Adrenal gland (tissue), 12 donors: ENCODE measurements around the gene TMEM63C. TPM values are rescaled to one million over a fixed set of nuclear protein-coding genes. Genes with fewer than 3 reads are reported as not detected.

Source experiments
- DNase-seq, 7 donors: peaks; one replicate each; pipeline ENCODE4 v3.0.0-alpha.2; 2019 to 2020
- H3K27ac ChIP-seq, 5 donors: fragments of 200-600 bp; sonication (generic) in 4 of 5; 1 replicate in 3 of 5; 2 replicates in 2 of 5; pipeline versions ENCODE4 v1.5.1 to v1.8.0; 2016 to 2020; ENCODE audit warnings: mild to moderate bottlenecking in 1 of 5
- H3K27me3 ChIP-seq: fragments of 200-600 bp; 2 replicates; pipeline ENCODE4 v1.8.0; 2021
- H3K36me3 ChIP-seq, 2 donors: fragments of 200-600 bp; replicated peaks in 1 of 2; 1 replicate in 1 of 2; 2 replicates in 1 of 2; pipeline versions ENCODE4 v1.5.1 to v1.8.0; 2018 to 2022
- H3K4me1 ChIP-seq, 2 donors: fragments of 200-600 bp; replicated peaks in 1 of 2; 1 replicate in 1 of 2; 2 replicates in 1 of 2; pipeline versions ENCODE4 v1.5.1 to v1.8.0; 2018 to 2021
- H3K4me3 ChIP-seq, 4 donors: fragments of 200-600 bp; sonication (generic) in 3 of 4; one replicate each; pipeline ENCODE4 v1.5.1; 2016 to 2018
- H3K9me3 ChIP-seq, 3 donors: fragments of 200-600 bp; sonication (generic) in 1 of 3; replicated peaks in 1 of 3; 1 replicate in 2 of 3; 2 replicates in 1 of 3; pipeline versions ENCODE4 v1.5.1 to v1.8.0; 2016 to 2021
- POLR2A ChIP-seq, 2 donors: fragments of 450-650 bp; IDR thresholded peaks; one replicate each; pipeline ENCODE4 v1.6.1; 2017; ENCODE audit warnings: antibody characterized with exemption in 2 of 2, mild to moderate bottlenecking in 2 of 2, moderate library complexity in 1 of 2
- WGBS, 4 donors: extraction: QIAGEN DNeasy Blood & Tissue Kit in 2 of 4; methylation state at CpG; one replicate each; pipeline versions ENCODE4 v1.1.5 to v1.1.7; 2013 to 2017; 5-methylcytosine and 5-hydroxymethylcytosine counted together
- intact Hi-C, 2 donors: fragments of 100-400 bp; cut with DNase I; formaldehyde crosslinking; loops; one replicate each; pipeline versions ENCODE4 v1.14.1 to v1.15.0; 2022 to 2023
- polyA plus RNA-seq, 3 donors: library from polyadenylated mRNA; stranded (reverse); fragments of 200-250 nt in 2 of 3; fragments of 350-450 nt in 1 of 3; fragmentation: Illumina TruSeq in 1 of 3; extraction: RNeasy Lipid Tissue Mini Kit (QIAGEN cat#74804) in 1 of 3; gene quantifications; one replicate each; pipeline ENCODE4 v1.2.3, GENCODE V29; 2013 to 2014
- total RNA-seq, 9 donors: library from RNA; depleted of rRNA in 4 of 9; stranded (reverse); fragments of >200 nt in 4 of 9; fragments of 120-200 nt in 1 of 9; fragmentation: NEBNext Ultra II Directional in 1 of 9; extraction: Animal tissue kit (Norgen Biotek cat#: 25700) in 1 of 9; gene quantifications; one replicate each; pipeline versions ENCODE4 v1.1.0 to v1.2.4, GENCODE V29; 2013 to 2023
- TF ChIP-seq, protein P1 (sequence below), 6 experiments: fragments of 450-650 bp in 4 of 6; fragments of 200-600 bp in 2 of 6; sonication (generic) in 1 of 6; IDR thresholded peaks; 1 replicate in 5 of 6; 2 replicates in 1 of 6; pipeline versions ENCODE4 v1.5.1 to v1.8.0; 2016 to 2021; ENCODE audit warnings: antibody characterized with exemption in 6 of 6, mild to moderate bottlenecking in 2 of 6, moderate library complexity in 1 of 6
- donor health status: healthy with polysubstance abuse.
- donor health status: Bipolar disorder and iron deficiency.
- donor health status: DM: yes; HTN: yes; CAD: no.
- donor health status: DM: no; HTN: no; CAD: no.
- donor health status: DM: no; HTN: no; CAD: no.
- donor health status: DM: yes; HTN: yes; CAD: no.

The TMEM63C gene
- total and polyA plus RNA-seq, 12 donors: 2.7 to 21.2 (median 8.3) TPM

GRCh38 chr14:77206877-77207389 lies 25.3 kb downstream of the TMEM63C start:
- Histone ChIP-seq H3K27ac (peak overlapping the region in 1 of 5 donors; percentile 38), H3K4me3 (no peak overlapping the region), H3K4me1 (no peaks in the 10 kb centered on the region), H3K36me3 (no peaks in the 10 kb centered on the region), H3K27me3 (no peaks in the 10 kb centered on the region), H3K9me3 (no peaks in the 10 kb centered on the region)
- TF ChIP-seq, protein P1, sequence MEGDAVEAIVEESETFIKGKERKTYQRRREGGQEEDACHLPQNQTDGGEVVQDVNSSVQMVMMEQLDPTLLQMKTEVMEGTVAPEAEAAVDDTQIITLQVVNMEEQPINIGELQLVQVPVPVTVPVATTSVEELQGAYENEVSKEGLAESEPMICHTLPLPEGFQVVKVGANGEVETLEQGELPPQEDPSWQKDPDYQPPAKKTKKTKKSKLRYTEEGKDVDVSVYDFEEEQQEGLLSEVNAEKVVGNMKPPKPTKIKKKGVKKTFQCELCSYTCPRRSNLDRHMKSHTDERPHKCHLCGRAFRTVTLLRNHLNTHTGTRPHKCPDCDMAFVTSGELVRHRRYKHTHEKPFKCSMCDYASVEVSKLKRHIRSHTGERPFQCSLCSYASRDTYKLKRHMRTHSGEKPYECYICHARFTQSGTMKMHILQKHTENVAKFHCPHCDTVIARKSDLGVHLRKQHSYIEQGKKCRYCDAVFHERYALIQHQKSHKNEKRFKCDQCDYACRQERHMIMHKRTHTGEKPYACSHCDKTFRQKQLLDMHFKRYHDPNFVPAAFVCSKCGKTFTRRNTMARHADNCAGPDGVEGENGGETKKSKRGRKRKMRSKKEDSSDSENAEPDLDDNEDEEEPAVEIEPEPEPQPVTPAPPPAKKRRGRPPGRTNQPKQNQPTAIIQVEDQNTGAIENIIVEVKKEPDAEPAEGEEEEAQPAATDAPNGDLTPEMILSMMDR (IDR thresholded peaks at IDR 0.05): no peak
- no peak for TF ChIP-seq POLR2A (IDR thresholded peaks at IDR 0.05)
- intact Hi-C loops: no loop called here
- DNase-seq: no peak
- WGBS, 4 donors: 68 to 86% (median 74%) methylated on average over 2 of the region's 2 CpGs

- no peaks in the 10 kb centered on the region for H3K36me3 ChIP-seq
- 36 to 40% (median 38%) methylated on average over 6 to 10 of the region's 10 CpGs for WGBS, 4 donors
- intact Hi-C loops: no loop called here
- no peaks in the 10 kb centered on the region for H3K4me1 ChIP-seq
- H3K27ac ChIP-seq: no peak overlapping the region
- DNase-seq: peak; percentile 71 to 83 (median 80)
- no peaks in the 10 kb centered on the region for H3K27me3 ChIP-seq
- H3K9me3 ChIP-seq: no peaks in the 10 kb centered on the region
- no peak overlapping the region for H3K4me3 ChIP-seq
- TF ChIP-seq, protein P1 (IDR thresholded peaks at IDR 0.05): no peak
- TF ChIP-seq POLR2A (IDR thresholded peaks at IDR 0.05): no peak
Measured at GRCh38 chr14:77208291-77208978, 26.8 kb downstream of the TMEM63C start.

- H3K9me3 ChIP-seq: no peaks in the 10 kb centered on the region
- no peaks in the 10 kb centered on the region for H3K27me3 ChIP-seq
- no peak for TF ChIP-seq POLR2A (IDR thresholded peaks at IDR 0.05)
- TF ChIP-seq, protein P1 (IDR thresholded peaks at IDR 0.05): no peak
- H3K4me3 ChIP-seq: no peak overlapping the region
- H3K36me3 ChIP-seq: no peaks in the 10 kb centered on the region
- H3K4me1 ChIP-seq: no peaks in the 10 kb centered on the region
- DNase-seq: no peak
- no peak overlapping the region for H3K27ac ChIP-seq
- intact Hi-C loops: no loop called here
- WGBS, 4 donors: 38 to 43% (median 40%) methylated on average over 5 of the region's 5 CpGs
Measured at GRCh38 chr14:77208979-77209318, 27.4 kb downstream of the TMEM63C start.

GRCh38 chr14:77212097-77212870 lies 30.7 kb downstream of the TMEM63C start:
- Histone ChIP-seq H3K9me3 (no peaks in the 10 kb centered on the region), H3K36me3 (no peaks in the 10 kb centered on the region), H3K4me1 (no peaks in the 10 kb centered on the region), H3K4me3 (no peak overlapping the region), H3K27ac (no peak overlapping the region), H3K27me3 (no peaks in the 10 kb centered on the region)
- TF ChIP-seq, protein P1 (IDR thresholded peaks at IDR 0.05): no peak
- TF ChIP-seq POLR2A (IDR thresholded peaks at IDR 0.05): no peak
- no peak for DNase-seq
- 86 to 98% (median 96%) methylated on average over 4 of the region's 4 CpGs for WGBS, 4 donors
- intact Hi-C loops: loop anchor here in 1 of 2 donors (5.0 kb wide), 1 partner anchor 60 kb away; no protein-coding TSS in a partner anchor
